Activated naive CD4-positive, alpha-beta T cell treated with anti-CD3 and anti-CD28 coated beads, Interleukin-2, amount 10 ng/mL, durations not matched to agents 7 days and 5 days (primary cell): ENCODE measurements around the gene DIP2A.

Source experiments
- CTCF ChIA-PET: fragments of 350-600 bp; sonication (Branson Sonifier 250); formaldehyde crosslinking; loops from one replicate; lab custom pipeline; 2021; ENCODE audit warnings: antibody characterized with exemption; lab: Charles Lee
- DNase-seq: peaks from one replicate; pipeline ENCODE4 v3.0.0-alpha.2; 2020
- H3K27ac Mint-ChIP-seq: one replicate; pipeline ENCODE4 v1.8.0; 2021; ENCODE audit warnings: mild to moderate bottlenecking, moderate library complexity, mixed read lengths
- H3K27me3 Mint-ChIP-seq: one replicate; pipeline ENCODE4 v1.8.0; 2021; ENCODE audit warnings: mild to moderate bottlenecking, mixed read lengths
- H3K36me3 Mint-ChIP-seq: one replicate; pipeline ENCODE4 v1.8.0; 2021; ENCODE audit warnings: mixed read lengths
- H3K4me1 Mint-ChIP-seq: one replicate; pipeline ENCODE4 v1.8.0; 2021; ENCODE audit warnings: mixed read lengths
- H3K4me3 Mint-ChIP-seq: one replicate; pipeline ENCODE4 v1.8.0; 2021; ENCODE audit warnings: mild to moderate bottlenecking, moderate library complexity, mixed read lengths
- H3K9me3 Mint-ChIP-seq: one replicate; pipeline ENCODE4 v1.8.0; 2021; ENCODE audit warnings: mixed read lengths

The DIP2A gene

DNA sequence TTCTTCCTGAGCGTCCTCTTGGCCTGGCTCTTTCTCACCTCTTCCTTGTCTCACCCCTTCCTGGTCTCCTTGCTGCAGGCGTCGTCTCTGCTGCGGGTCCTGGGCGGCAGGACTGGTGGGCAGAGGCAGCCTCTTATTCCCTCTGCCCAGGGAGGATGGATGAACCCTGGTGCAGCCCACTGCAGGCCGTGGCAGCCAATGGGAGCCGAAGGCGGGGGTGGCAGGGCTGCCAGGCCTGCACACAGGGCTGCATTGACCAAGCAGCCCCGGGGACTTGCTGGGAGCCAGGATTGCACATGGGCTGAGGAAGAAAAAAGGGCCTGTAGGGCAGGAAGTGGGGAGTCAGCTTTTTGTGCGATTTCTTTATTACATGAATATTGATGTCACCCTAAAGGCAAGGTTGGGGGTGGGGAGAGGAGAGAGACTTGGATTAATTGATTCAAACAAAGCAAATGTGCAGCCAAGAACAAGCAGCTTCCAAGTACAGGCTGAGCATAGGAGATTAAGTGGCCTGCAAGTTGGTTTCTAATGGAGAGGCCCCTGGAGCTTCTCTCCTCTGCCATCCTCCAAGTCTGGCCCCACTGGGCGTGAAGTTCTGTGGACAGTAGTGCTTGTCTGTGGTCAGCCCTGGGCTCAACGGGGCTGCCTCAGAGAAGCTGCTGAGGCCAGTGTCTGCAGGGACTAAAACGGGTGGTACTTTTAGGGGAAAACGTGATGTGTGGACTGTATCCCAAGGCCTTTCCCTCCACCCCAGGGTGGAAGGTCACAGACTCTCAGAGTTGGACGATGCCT, 146.5 kb downstream of the DIP2A start, which contains the start of gene S100B:
Gene S100B, minus strand, starts transcription at position 108 of the 792 bp plus-strand sequence. CDS start 2,667 bp downstream, outside the sequence.
- CTCF ChIA-PET = interaction anchor here (0.9 to 1.5 kb wide), 2 partner anchors 13 to 46 kb away, joined by 3 to 4 read pairs; no protein-coding TSS in a partner anchor
- DNase-seq = peak; percentile 31
- Mint-ChIP-seq H3K27ac (peak within 1 kb of the TSS; percentile 88), H3K4me1 (peaks cover 36% of the 10 kb centered on the region), H3K4me3 (no peak within 1 kb of the TSS), H3K36me3 (no peaks in the 10 kb centered on the region), H3K27me3 (peaks cover 11% of the 10 kb centered on the region), H3K9me3 (no peaks in the 10 kb centered on the region)

DNA sequence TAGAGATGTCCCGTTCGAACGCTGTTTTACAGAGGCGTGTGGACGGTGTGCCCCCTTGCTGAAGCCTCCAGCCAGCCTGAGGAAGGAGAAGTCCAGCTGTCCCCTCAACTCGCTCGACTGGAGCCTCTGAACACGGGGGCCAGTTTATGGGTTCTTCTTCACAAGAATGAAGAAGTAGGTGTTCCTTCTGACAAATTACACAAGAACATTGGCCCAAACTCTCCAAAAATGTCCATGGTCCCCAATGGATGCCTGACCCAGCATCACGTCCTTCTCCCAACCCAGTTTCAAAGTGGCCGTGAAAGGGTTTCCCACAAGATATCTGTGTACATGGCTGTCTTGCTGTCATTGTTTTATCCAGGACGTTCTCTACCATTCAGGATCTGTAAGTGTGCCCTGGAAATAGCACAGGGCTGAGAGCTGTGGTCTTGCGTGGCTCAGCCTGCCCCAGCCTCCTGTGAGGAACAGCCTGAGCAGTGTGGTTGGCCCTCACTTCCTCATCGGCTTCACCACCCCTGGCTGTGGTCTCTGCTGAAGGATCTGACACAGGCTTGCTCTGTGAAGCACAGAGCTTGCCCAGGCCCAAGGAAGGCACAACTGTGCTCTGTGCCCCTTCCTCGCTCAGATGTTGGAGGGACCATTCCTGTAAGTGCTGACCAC, 147.2 kb downstream of the DIP2A start:
- CTCF ChIA-PET = interaction anchor here (1.5 kb wide), 1 partner anchor 46 kb away, joined by 4 read pairs; no protein-coding TSS in a partner anchor
- H3K27ac Mint-ChIP-seq = peak overlapping the region; percentile 88
- peaks cover under 1% of the 10 kb centered on the region for H3K36me3 Mint-ChIP-seq
- no peak overlapping the region for H3K4me3 Mint-ChIP-seq
- peak; percentile 76 for DNase-seq
- no peaks in the 10 kb centered on the region for H3K9me3 Mint-ChIP-seq
- peaks cover 11% of the 10 kb centered on the region for H3K27me3 Mint-ChIP-seq
- peaks cover 36% of the 10 kb centered on the region for H3K4me1 Mint-ChIP-seq

DNA sequence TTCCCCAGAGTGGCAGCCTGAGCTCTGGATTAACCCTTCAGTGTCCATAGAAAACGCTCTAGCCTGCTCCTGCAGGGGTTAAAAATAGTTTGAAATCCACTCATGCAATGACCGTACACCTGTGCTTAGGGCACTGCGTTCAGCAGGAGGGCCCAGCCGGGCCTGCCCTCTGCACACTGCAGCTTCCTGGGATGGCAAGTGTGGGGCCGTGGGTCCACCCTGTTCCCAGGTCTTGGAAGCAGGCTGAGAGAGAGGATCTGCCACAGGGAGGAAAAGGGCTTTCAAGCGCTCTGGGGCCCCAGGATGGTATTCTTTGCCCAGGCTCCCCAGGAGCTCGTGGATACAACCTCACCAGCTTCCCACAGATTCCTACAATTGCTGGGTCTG, 147.7 kb downstream of the DIP2A start:
- Mint-ChIP-seq H3K9me3 (no peaks in the 10 kb centered on the region), H3K27me3 (peaks cover 11% of the 10 kb centered on the region), H3K27ac (peak overlapping the region; percentile 88), H3K36me3 (peaks cover 1% of the 10 kb centered on the region), H3K4me3 (no peak overlapping the region), H3K4me1 (peaks cover 36% of the 10 kb centered on the region)
- DNase-seq = no peak
- CTCF ChIA-PET = interaction anchor here (1.5 kb wide), 1 partner anchor 47 kb away, joined by 4 read pairs; no protein-coding TSS in a partner anchor

DNA sequence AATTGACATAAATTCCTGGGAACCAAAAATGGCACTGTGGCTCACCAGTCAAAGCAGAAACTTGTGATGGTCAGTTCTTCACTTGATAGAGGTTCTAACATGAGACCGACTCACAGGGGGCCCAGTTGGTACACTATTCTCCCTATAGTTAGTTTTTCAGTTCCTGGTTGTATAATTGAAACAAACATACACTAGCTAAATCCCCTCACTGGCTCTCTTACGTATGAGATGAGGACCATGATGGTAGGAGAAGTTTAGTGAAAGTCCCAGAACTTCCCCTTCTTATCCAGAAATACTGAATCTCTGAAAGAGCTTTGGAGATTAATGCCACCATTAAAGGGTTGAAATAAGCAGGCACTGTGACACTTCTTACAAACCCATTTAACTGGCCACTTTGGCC, 148.9 kb downstream of the DIP2A start:
- peaks cover 1% of the 10 kb centered on the region for H3K36me3 Mint-ChIP-seq
- DNase-seq = no peak
- no peak overlapping the region for H3K27ac Mint-ChIP-seq
- H3K4me3 Mint-ChIP-seq = no peak overlapping the region
- H3K4me1 Mint-ChIP-seq = peaks cover 35% of the 10 kb centered on the region
- peaks cover 5% of the 10 kb centered on the region for H3K27me3 Mint-ChIP-seq
- CTCF ChIA-PET = interaction anchor here (0.9 kb wide), 1 partner anchor 10 kb away, joined by 3 read pairs; no protein-coding TSS in a partner anchor
- no peaks in the 10 kb centered on the region for H3K9me3 Mint-ChIP-seq

DNA sequence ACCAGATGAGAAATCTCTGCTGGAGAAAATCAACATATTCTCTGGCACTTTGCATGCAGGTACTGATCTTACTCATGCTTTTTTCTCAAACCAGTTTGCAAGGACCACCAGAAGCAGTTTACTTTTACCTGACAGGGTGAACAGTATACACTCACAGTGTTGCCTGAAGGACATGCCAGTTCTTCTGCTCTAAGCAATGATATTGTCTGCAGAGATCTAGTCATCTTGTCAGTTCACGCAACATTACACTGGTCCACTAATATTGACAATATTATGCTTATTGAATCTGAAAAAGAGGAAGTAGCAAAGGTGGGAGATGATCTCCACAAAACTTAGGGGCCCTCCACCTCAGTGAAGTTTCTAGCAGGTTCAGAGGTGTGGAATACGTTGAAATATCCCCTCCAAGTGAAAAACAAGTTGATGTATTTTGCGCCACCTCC, 150.0 kb downstream of the DIP2A start:
- H3K36me3 Mint-ChIP-seq = peaks cover 1% of the 10 kb centered on the region
- DNase-seq = no peak
- peaks cover 33% of the 10 kb centered on the region for H3K4me1 Mint-ChIP-seq
- peaks cover 5% of the 10 kb centered on the region for H3K27me3 Mint-ChIP-seq
- H3K27ac Mint-ChIP-seq = no peak overlapping the region
- H3K9me3 Mint-ChIP-seq = no peaks in the 10 kb centered on the region
- CTCF ChIA-PET = interaction anchor here (0.9 kb wide), 1 partner anchor 9 kb away, joined by 3 read pairs; no protein-coding TSS in a partner anchor
- H3K4me3 Mint-ChIP-seq = no peak overlapping the region

DNA sequence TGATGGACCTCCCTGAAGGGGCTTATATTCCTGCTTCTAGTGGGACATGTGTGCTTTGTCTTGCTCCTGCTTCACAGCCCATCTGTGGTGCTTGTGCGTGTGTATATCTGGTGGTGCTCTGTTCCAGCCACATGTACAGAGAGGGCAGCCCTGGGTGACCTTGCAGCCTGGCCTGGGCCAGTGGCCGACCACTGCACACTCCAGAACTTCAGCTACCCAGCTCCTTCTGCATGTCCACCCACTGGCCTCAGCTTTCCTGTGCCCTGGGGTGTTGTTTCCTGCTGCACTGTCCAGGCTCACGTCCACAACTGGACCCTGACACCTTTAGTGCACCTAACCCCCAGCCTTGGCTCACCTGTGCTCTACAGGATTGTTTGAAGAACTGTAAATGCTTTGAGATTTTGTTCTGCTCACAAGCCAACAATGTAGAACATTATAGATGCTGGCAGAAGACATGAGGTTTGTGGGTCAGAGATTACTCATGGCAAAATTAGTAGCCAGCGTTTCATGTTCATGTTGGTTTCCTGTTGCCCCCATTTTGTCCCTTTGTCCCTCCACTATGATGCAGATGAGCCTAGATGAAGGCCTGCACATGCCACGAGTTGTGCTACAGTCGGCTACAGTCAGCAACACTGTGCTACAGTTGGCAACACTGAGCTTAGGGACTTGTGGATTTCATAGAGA, 151.5 kb downstream of the DIP2A start:
- Mint-ChIP-seq H3K27ac (no peak overlapping the region), H3K27me3 (peaks cover 10% of the 10 kb centered on the region), H3K4me1 (peaks cover 24% of the 10 kb centered on the region), H3K9me3 (no peaks in the 10 kb centered on the region), H3K36me3 (peaks cover 1% of the 10 kb centered on the region), H3K4me3 (no peak overlapping the region)
- DNase-seq = no peak
- CTCF ChIA-PET = interaction anchor here (0.6 kb wide), 1 partner anchor 536 kb away, joined by 3 read pairs; no protein-coding TSS in a partner anchor

DNA sequence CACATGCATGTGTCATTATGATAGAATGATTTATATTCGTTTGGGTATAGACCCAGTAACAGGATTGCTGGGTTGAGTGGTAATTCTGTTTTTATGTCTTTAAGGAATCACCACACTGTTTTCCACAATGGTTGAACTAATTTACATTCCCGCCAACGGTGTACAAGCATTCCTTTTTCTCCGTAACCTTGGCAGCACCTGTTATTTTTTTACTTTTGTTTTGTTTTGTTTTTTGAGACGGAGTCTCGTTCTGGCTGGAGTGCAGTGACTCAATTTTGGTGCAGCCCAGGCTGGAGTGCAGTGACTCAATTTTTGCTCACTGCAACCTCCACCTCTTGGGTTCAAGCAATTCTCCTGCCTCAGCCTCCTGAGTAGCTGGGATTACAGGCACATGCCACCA, 154.7 kb downstream of the DIP2A start:
- Mint-ChIP-seq H3K36me3 (peaks cover 1% of the 10 kb centered on the region), H3K4me3 (no peak overlapping the region), H3K27ac (no peak overlapping the region), H3K4me1 (no peaks in the 10 kb centered on the region), H3K27me3 (peaks cover 15% of the 10 kb centered on the region), H3K9me3 (peaks cover 3% of the 10 kb centered on the region)
- no peak for DNase-seq
- CTCF ChIA-PET = no interaction called here

DNA sequence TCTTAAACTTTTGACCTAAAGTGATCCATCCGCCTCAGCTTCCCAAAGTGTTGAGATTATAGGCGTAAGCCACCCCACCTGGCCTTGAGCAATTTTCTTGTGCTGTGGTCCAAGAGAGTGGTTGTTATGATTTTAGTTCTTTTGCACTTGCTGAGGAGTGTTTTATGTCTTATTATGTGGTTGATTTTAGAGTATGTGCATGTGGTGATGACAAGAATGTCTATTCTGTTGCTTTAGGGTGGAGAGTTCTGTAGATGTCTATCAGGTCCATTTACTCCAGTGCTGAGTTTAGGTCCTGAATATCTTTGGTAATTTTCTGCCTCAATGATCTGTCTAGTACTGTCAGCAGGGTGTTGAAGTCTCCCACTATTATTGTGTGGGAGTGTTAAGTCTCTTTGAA, 157.4 kb downstream of the DIP2A start:
- no peaks in the 10 kb centered on the region for H3K36me3 Mint-ChIP-seq
- H3K27me3 Mint-ChIP-seq = peaks cover 15% of the 10 kb centered on the region
- no peak for DNase-seq
- H3K9me3 Mint-ChIP-seq = peaks cover 3% of the 10 kb centered on the region
- H3K27ac Mint-ChIP-seq = no peak overlapping the region
- no peak overlapping the region for H3K4me3 Mint-ChIP-seq
- CTCF ChIA-PET = interaction anchor here (1.2 kb wide), 1 partner anchor 44 kb away, joined by 3 read pairs; no protein-coding TSS in a partner anchor
- peaks cover 7% of the 10 kb centered on the region for H3K4me1 Mint-ChIP-seq

DNA sequence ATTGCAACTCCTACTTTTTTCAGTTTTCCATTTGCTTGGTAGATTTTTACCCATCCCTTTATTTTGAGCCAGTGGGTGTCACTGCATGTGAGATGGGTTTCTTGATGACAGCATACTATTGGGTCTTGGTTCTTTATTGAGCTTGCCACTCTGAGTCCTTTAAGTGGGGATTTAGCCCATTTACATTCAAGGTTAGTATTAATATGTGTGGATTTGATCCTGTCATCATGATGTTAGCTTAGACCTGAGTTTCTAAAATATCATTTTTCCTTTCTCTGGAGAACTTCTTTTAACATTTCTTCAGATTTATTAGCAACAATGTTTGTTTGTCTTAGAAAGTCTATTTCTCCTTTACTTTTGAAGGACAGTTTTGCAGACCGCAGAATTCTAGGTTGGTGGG, 158.0 kb downstream of the DIP2A start:
- peaks cover 15% of the 10 kb centered on the region for H3K27me3 Mint-ChIP-seq
- CTCF ChIA-PET = no interaction called here
- H3K36me3 Mint-ChIP-seq = no peaks in the 10 kb centered on the region
- H3K9me3 Mint-ChIP-seq = peaks cover 3% of the 10 kb centered on the region
- DNase-seq = no peak
- H3K27ac Mint-ChIP-seq = no peak overlapping the region
- H3K4me3 Mint-ChIP-seq = no peak overlapping the region
- peaks cover 13% of the 10 kb centered on the region for H3K4me1 Mint-ChIP-seq

DNA sequence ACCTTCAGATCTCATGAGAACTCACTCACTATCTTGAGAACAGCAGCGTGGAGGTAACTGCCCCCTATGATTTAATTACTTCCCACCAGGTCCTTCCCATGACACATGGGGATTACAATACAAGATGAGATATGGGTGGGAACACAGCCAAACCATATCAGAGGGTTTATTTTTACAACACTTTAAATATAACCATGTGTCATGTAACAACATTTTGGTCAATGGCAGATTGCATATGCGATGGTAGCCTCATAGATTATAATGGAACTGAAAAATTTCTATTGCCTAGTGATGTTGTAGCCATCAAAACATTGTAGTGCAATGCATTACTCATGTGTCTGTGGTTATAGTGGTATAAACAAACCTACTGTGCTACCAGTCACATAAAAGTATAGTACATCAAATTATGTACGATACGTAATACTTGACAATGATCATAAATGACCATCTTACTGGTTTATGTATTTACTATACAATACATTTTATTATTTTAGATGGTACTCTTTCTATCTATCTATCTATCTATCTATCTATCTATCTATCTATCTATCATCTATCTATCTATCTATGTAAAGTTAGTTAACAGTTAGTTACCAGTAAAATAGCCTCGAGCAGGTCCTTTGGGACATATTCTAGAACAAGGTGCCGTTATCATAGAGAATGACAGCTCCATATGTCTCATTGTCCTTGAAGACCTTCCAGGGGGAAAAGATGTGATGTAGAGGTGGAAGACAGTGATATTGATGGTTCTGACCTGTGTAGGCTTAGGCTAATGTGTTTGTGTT, 158.8 kb downstream of the DIP2A start:
- Mint-ChIP-seq H3K9me3 (peaks cover 3% of the 10 kb centered on the region), H3K4me1 (peaks cover 21% of the 10 kb centered on the region), H3K4me3 (no peak overlapping the region), H3K27me3 (peaks cover 15% of the 10 kb centered on the region), H3K36me3 (no peaks in the 10 kb centered on the region), H3K27ac (no peak overlapping the region)
- DNase-seq = no peak
- CTCF ChIA-PET = interaction anchor here (1.2 kb wide), 1 partner anchor 9 kb away, joined by 3 read pairs; no protein-coding TSS in a partner anchor

DNA sequence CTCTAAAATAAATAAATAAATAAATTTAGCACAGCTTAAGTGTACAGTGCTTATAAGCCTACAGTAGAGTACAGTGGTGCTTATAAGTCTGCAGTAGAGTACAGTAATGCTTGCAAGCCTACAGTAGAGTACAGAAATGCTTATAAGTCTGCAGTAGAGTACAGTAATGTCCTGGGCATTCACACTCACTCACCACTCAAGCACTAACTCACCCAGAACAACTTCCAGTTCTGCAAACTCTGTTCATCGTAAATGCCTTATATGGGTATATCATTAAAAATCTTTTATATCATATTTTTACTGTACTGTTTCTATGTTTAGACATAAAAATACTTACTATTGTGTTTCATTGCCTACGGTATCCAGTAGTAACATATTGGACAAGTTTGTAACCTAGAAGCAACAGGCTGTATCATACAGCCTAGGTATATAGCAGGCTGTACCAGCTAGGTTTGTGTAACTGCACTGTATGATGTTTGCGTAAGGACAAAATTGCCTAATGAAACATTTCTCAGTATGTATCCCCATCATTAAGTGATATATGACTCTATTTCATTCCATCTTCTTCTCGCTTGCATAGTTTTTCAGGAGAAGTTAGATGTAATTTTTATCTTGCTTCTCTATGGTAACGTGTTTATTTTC, 160.2 kb downstream of the DIP2A start:
- H3K27ac Mint-ChIP-seq = no peak overlapping the region
- peaks cover 30% of the 10 kb centered on the region for H3K4me1 Mint-ChIP-seq
- H3K9me3 Mint-ChIP-seq = peaks cover 3% of the 10 kb centered on the region
- CTCF ChIA-PET = interaction anchor here (0.8 to 1.4 kb wide), 3 partner anchors 11 to 81 kb away, joined by 3 to 5 read pairs (median 3); partner anchors contain the start of gene PRMT2
- H3K27me3 Mint-ChIP-seq = peaks cover 15% of the 10 kb centered on the region
- H3K4me3 Mint-ChIP-seq = no peak overlapping the region
- DNase-seq = no peak
- peaks cover under 1% of the 10 kb centered on the region for H3K36me3 Mint-ChIP-seq
